Chondrocyte (in vitro differentiated cells): ENCODE results near the gene COX6A2. TPM values are rescaled to one million over a fixed set of nuclear protein-coding genes. Genes with fewer than 3 reads are reported as not detected.

Source experiments
- DNase-seq: peaks from one replicate; pipeline ENCODE4 v3.0.0; 2021; ENCODE audit warnings: mixed read lengths, low spot score
- H3K27ac Mint-ChIP-seq: one replicate; pipeline ENCODE4 v1.8.0; 2021; ENCODE audit warnings: mild to moderate bottlenecking, moderate library complexity, mixed read lengths; ENCODE audit not compliant: unreplicated experiment
- H3K27me3 Mint-ChIP-seq: 2 replicates; pipeline ENCODE4 v1.8.0; 2021; ENCODE audit warnings: low read depth, mixed read lengths
- H3K36me3 Mint-ChIP-seq: 2 replicates; pipeline ENCODE4 v1.8.0; 2021; ENCODE audit warnings: low read depth, mixed read lengths
- H3K4me1 Mint-ChIP-seq: 2 replicates; pipeline ENCODE4 v1.8.0; 2021; ENCODE audit warnings: low read depth, mild to moderate bottlenecking, mixed read lengths
- H3K4me3 Mint-ChIP-seq: one replicate; pipeline ENCODE4 v1.8.0; 2021; ENCODE audit warnings: mild to moderate bottlenecking, moderate library complexity, mixed read lengths; ENCODE audit not compliant: unreplicated experiment
- H3K9me3 Mint-ChIP-seq: 2 replicates; pipeline ENCODE4 v1.8.0; 2021; ENCODE audit warnings: low read depth, mixed read lengths
- total RNA-seq: library from RNA; stranded (reverse); gene quantifications from 3 replicates; pipeline ENCODE4 v1.2.1, GENCODE V29; 2021
- TF ChIP-seq, protein P1 (sequence below): fragments of 200-600 bp; sonication (generic); IDR thresholded peaks from 2 replicates; pipeline ENCODE4 v1.5.0; 2021; ENCODE audit warnings: antibody characterized with exemption, mild to moderate bottlenecking, moderate library complexity

Gene COX6A2
- total RNA-seq, 1 donor from 2014 or later = not detected

- TF ChIP-seq, protein P1, sequence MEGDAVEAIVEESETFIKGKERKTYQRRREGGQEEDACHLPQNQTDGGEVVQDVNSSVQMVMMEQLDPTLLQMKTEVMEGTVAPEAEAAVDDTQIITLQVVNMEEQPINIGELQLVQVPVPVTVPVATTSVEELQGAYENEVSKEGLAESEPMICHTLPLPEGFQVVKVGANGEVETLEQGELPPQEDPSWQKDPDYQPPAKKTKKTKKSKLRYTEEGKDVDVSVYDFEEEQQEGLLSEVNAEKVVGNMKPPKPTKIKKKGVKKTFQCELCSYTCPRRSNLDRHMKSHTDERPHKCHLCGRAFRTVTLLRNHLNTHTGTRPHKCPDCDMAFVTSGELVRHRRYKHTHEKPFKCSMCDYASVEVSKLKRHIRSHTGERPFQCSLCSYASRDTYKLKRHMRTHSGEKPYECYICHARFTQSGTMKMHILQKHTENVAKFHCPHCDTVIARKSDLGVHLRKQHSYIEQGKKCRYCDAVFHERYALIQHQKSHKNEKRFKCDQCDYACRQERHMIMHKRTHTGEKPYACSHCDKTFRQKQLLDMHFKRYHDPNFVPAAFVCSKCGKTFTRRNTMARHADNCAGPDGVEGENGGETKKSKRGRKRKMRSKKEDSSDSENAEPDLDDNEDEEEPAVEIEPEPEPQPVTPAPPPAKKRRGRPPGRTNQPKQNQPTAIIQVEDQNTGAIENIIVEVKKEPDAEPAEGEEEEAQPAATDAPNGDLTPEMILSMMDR = no peak
- H3K4me3 Mint-ChIP-seq = no peak overlapping the region
These were observed 39.6 kb downstream of the COX6A2 start for GRCh38 chr16:31388535-31388934.

GRCh38 chr16:31386157-31386984, 41.8 kb downstream of the COX6A2 start:
- Mint-ChIP-seq H3K27me3 (peaks cover 28% of the 10 kb centered on the region), H3K36me3 (no peaks in the 10 kb centered on the region), H3K9me3 (peaks cover 3% of the 10 kb centered on the region), H3K4me3 (no peak overlapping the region), H3K4me1 (no peaks in the 10 kb centered on the region), H3K27ac (no peak overlapping the region)
- DNase-seq = no peak
- TF ChIP-seq, protein P1 = no peak

More at GRCh38 chr16:31388535-31388934, 39.6 kb downstream of the COX6A2 start:
- no peaks in the 10 kb centered on the region for H3K4me1 Mint-ChIP-seq
- H3K27ac Mint-ChIP-seq = no peak overlapping the region
- DNase-seq = no peak
- no peaks in the 10 kb centered on the region for H3K36me3 Mint-ChIP-seq
- peaks cover 3% of the 10 kb centered on the region for H3K9me3 Mint-ChIP-seq
- H3K27me3 Mint-ChIP-seq = peaks cover 22% of the 10 kb centered on the region

DNA sequence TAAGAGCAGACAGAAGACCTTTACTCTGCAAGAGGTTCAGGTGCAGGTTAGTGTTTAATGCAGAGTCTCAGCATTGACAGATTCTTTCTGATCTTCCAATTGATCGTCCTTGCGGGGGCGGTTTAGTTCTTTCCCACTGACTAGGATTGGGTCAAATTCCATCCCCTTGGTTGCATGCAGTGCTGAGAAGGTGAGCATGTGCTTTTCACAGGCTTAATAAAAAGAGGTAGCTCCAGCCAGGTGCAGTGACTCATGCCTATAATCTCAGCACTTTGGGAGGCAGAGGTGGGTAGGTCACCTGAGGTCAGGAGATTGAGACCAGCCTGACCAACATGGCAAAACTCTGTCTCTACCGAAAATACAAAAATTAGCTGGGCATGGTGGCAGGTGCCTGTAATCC, 42.5 kb downstream of the COX6A2 start:
- DNase-seq = no peak
- H3K4me3 Mint-ChIP-seq = no peak overlapping the region
- H3K9me3 Mint-ChIP-seq = peaks cover 3% of the 10 kb centered on the region
- no peak overlapping the region for H3K27ac Mint-ChIP-seq
- TF ChIP-seq, protein P1 = no peak
- no peaks in the 10 kb centered on the region for H3K36me3 Mint-ChIP-seq
- H3K4me1 Mint-ChIP-seq = no peaks in the 10 kb centered on the region
- peaks cover 28% of the 10 kb centered on the region for H3K27me3 Mint-ChIP-seq

GRCh38 chr16:31382485-31383161, 45.5 kb downstream of the COX6A2 start:
- Mint-ChIP-seq H3K4me3 (no peak overlapping the region), H3K27me3 (peaks cover 14% of the 10 kb centered on the region), H3K27ac (no peak overlapping the region), H3K9me3 (peaks cover 3% of the 10 kb centered on the region), H3K4me1 (no peaks in the 10 kb centered on the region), H3K36me3 (no peaks in the 10 kb centered on the region)
- DNase-seq = no peak
- TF ChIP-seq, protein P1 = peak; percentile 73

- Mint-ChIP-seq H3K9me3 (peaks cover 4% of the 10 kb centered on the region), H3K27me3 (peaks cover 20% of the 10 kb centered on the region), H3K27ac (no peak overlapping the region), H3K36me3 (no peaks in the 10 kb centered on the region), H3K4me1 (no peaks in the 10 kb centered on the region), H3K4me3 (no peak overlapping the region)
- DNase-seq = no peak
- TF ChIP-seq, protein P1 = no peak
These were observed 48.0 kb downstream of the COX6A2 start for GRCh38 chr16:31380201-31380600.

Other genes with a start within 250 kb of the COX6A2 start
- 226 to 414 TPM (median 231 TPM) in 3 replicates for gene FUS, start 248.2 kb downstream of the COX6A2 start, total RNA-seq
- 2.7 to 2.9 TPM (median 2.8 TPM) in 3 replicates for gene PYCARD, start 225.6 kb downstream of the COX6A2 start, total RNA-seq
- not detected in 3 replicates for gene TRIM72, start 214.2 kb downstream of the COX6A2 start, total RNA-seq
- gene PYDC1, start 211.2 kb downstream of the COX6A2 start, total RNA-seq = not detected in 3 replicates
- not detected in 3 replicates for gene ITGAM, start 168.4 kb downstream of the COX6A2 start, total RNA-seq
- not detected in 3 replicates for gene ITGAX, start 73.2 kb downstream of the COX6A2 start, total RNA-seq
- gene ITGAD, start 35.0 kb downstream of the COX6A2 start, total RNA-seq = not detected in 3 replicates
- 2.3 to 3.7 TPM (median 2.8 TPM) in 3 replicates for gene ZNF843, start 14.4 kb upstream of the COX6A2 start, total RNA-seq
- gene ARMC5, start 31.1 kb upstream of the COX6A2 start, total RNA-seq = 12.2 to 13.2 TPM (median 12.4 TPM) in 3 replicates
- gene TGFB1I1, start 43.8 kb upstream of the COX6A2 start, total RNA-seq = 124 to 224 TPM (median 221 TPM) in 3 replicates
- gene SLC5A2, start 54.8 kb upstream of the COX6A2 start, total RNA-seq = not detected in 3 replicates
- 52.7 to 67.5 TPM (median 58.3 TPM) in 3 replicates for gene RUSF1, start 80.0 kb upstream of the COX6A2 start, total RNA-seq
- not detected in 3 replicates for gene AHSP, start 99.5 kb upstream of the COX6A2 start, total RNA-seq